DMS53 (cell line): ENCODE results near the gene WBP1L.
"Not testable (repeated sequence)": the region's sequence is repeated elsewhere in the genome, so short reads cannot be mapped to it uniquely, and the experiment has no call there.

Source experiments
- DNase-seq: peaks from one replicate; lab custom pipeline; 2025; lab: John Stamatoyannopoulos, UW

WBP1L gene

GRCh38 chr10:102813017-102813541 is 69.3 kb downstream of the WBP1L start:
- no peak for DNase-seq

GRCh38 chr10:102813734-102814452 is 70.1 kb downstream of the WBP1L start:
- DNase-seq, result no peak

GRCh38 chr10:102814453-102814871 is 70.7 kb downstream of the WBP1L start:
- DNase-seq, result no peak

- no peak for DNase-seq
These were observed 71.3 kb downstream of the WBP1L start for GRCh38 chr10:102814873-102815661.

- DNase-seq, result no peak
These were observed 72.2 kb downstream of the WBP1L start for GRCh38 chr10:102815790-102816549.

- DNase-seq, result no peak
These were observed 73.4 kb downstream of the WBP1L start for GRCh38 chr10:102817175-102817574.

GRCh38 chr10:102819054-102819453 is 75.3 kb downstream of the WBP1L start:
- DNase-seq, result no peak

- not testable (repeated sequence) for DNase-seq
These were observed 76.3 kb downstream of the WBP1L start for GRCh38 chr10:102820008-102820407.

GRCh38 chr10:102822222-102822621 is 78.5 kb downstream of the WBP1L start:
- no peak for DNase-seq

GRCh38 chr10:102824664-102825063 is 80.9 kb downstream of the WBP1L start:
- no peak for DNase-seq

- no peak for DNase-seq
These were observed 82.5 kb downstream of the WBP1L start for GRCh38 chr10:102826148-102826796.

GRCh38 chr10:102827597-102827975 is 83.8 kb downstream of the WBP1L start:
- DNase-seq, result no peak

GRCh38 chr10:102831322-102832071 is 87.7 kb downstream of the WBP1L start:
- peak; percentile 49 for DNase-seq

GRCh38 chr10:102832248-102832647 is 88.5 kb downstream of the WBP1L start:
- no peak for DNase-seq

- no peak for DNase-seq
These were observed 89.2 kb downstream of the WBP1L start for GRCh38 chr10:102832987-102833386.

GRCh38 chr10:102834143-102834542 is 90.4 kb downstream of the WBP1L start:
- DNase-seq, result peak; percentile 18

- DNase-seq, result peak; percentile 84
These were observed 91.3 kb downstream of the WBP1L start for GRCh38 chr10:102835007-102835482.

- no peak for DNase-seq
These were observed 93.5 kb downstream of the WBP1L start, which contains the start of gene CYP17A1 for GRCh38 chr10:102837230-102837721. CYP17A1 (minus strand) TSS chr10:102837413; CDS start chr10:102837361, 52 bp downstream.

- DNase-seq, result not testable (repeated sequence)
These were observed 94.7 kb downstream of the WBP1L start for GRCh38 chr10:102838276-102838927.

GRCh38 chr10:102841827-102842345 is 98.1 kb downstream of the WBP1L start:
- DNase-seq, result no peak
